ENCODE results near the gene GIT1.

Gene GIT1

DNA sequence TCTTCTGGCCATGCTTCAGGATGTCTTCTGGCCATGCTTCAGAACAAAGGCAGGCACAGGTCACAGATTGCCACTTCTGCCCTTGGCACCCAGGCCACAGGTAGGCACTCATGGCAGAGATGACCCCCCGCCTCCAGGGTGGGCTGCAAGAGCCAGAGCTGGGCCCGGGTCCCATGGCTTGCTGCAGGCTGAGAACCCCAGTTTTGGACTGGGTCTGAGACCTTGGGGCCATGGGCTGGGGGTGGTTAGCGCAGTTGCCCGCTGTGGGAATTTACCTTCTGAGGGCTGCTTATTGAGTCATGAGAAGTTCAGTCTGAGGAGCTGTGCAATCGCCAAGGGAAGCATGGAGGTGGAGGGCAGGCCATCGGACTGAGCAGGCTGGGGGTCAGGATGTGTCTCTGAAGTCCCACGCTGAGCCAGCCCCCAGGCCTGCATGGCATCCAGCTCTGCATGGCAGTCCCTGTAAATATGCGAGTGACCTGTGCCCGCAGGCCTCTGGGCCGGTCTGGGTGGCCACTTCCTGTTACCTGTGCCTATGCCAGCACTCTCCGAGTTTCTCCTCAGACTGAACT, 5.2 kb upstream of the GIT1 start:
- DNase-seq (ENCODE audit: low spot score), result no peak

GRCh38 chr17:29593591-29594518, 4.4 kb upstream of the GIT1 start:
- DNase-seq (ENCODE audit: low spot score), result peak; percentile 62

DNA sequence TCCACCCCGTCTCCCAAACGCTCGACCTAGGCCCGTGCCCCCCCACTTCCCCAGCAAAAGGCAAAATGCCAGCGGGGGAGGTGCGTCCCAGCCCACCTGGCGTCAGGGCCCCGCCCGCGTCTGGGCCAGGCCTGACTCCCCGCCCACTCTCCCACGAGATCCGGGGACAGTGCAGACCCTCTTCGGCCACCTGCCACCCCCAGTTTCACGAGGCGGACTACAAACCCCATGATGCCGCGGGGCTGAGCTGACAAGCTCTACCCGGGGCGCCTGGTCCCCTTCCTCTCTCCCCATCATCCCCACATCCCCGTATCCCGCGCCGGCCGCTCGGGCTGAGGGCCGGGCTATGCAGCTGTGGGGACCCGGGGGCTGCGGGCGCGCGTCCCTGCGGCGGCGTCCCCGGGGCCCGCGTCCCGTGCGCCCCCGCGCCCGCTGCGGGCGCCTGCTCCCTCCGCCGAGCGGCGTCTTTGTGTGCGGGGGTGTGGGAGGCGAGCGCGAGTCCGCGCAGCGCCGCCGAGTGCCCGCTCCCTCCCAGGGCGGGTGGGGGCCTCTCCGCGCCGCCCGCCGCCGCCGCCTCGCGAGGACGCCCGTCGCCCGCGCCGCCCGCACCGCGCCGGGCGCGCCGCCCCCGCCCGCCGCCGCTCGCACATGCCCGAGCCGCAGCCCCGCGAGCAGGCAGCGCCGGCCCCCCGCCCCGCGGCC, 3.6 kb upstream of the GIT1 start, which contains the start of gene ANKRD13B:
TSS of gene ANKRD13B (plus strand) at position 283 of the 702 bp plus-strand sequence. CDS start 490 bp downstream, outside the sequence.
- peak; percentile 77 for DNase-seq (ENCODE audit: low spot score)

- peak; percentile 83 for DNase-seq (ENCODE audit: low spot score)
Measured at GRCh38 chr17:29591737-29592608, 2.5 kb upstream of the GIT1 start.

- DNase-seq (ENCODE audit: low spot score), result peak; percentile 61
Measured at GRCh38 chr17:29591146-29591736, 1.8 kb upstream of the GIT1 start.

GRCh38 chr17:29590411-29591145, 1.1 kb upstream of the GIT1 start:
- DNase-seq (ENCODE audit: low spot score), result peak; percentile 55

GRCh38 chr17:29588562-29589411, 661 bp downstream of the GIT1 start:
- peak; percentile 64 for DNase-seq (ENCODE audit: low spot score)

DNA sequence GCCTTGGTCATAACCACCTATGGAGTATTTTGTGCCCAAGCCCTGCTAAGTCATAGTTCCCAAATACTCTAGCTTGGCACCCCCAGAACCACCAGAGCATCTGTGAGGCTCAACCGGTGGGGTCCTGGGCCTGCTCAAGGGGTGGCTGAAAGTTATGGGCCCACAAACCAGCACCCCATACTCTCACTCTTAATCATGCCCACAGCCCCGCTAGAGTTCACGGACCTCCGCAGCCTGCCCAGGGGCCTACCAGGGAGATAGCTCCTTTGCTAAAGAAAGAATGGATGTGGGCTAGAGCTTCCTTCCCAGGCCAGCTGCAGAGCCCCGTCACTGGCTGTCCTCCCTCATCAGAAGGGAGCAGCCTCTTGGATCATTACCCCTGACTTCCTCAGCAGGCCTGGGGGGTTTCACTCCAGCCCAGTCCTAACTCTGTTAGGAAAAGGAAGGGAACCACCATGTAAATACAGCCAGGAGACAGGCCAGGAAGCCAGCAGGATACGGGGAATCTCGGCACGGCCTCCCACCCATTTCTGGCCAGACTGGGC, 1.4 kb downstream of the GIT1 start:
- DNase-seq (ENCODE audit: low spot score), result no peak

GRCh38 chr17:29587591-29587990, 1.9 kb downstream of the GIT1 start:
- no peak for DNase-seq (ENCODE audit: low spot score)

- DNase-seq (ENCODE audit: low spot score), result no peak
Measured at GRCh38 chr17:29586676-29587469, 2.6 kb downstream of the GIT1 start.

DNA sequence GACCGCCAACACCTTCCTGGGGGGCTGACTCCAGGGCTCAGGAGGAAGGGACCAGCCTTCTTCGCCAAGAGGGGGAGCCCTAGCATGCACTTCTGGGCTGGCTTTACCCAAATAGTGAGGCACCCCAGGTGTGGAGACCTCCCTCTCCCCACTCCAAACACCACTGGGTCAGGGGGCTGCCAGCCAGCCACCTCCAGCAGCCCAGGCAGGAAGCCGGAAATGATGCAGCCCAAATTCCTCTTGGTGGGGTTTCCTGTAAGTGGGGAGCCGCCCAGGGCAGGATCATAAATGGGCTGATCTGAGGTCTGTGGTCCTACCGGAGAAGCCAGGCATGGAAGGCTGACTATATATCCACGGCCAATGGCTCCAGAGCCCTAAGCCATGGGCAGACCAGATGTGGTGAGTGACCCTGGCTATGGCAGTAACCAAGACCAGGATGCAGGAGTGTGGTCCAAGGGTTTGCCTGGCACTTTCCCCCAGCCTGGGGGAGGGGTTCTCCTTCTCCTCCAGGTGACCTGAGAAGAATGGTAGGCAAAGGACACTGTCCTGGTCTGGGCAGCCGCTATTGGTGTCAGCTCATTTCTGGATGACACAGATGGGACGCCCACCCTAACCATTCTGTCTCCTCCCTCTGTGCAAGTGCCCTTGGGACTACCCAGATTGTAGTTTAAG, 4.2 kb downstream of the GIT1 start:
- peak; percentile 49 for DNase-seq (ENCODE audit: low spot score)

DNA sequence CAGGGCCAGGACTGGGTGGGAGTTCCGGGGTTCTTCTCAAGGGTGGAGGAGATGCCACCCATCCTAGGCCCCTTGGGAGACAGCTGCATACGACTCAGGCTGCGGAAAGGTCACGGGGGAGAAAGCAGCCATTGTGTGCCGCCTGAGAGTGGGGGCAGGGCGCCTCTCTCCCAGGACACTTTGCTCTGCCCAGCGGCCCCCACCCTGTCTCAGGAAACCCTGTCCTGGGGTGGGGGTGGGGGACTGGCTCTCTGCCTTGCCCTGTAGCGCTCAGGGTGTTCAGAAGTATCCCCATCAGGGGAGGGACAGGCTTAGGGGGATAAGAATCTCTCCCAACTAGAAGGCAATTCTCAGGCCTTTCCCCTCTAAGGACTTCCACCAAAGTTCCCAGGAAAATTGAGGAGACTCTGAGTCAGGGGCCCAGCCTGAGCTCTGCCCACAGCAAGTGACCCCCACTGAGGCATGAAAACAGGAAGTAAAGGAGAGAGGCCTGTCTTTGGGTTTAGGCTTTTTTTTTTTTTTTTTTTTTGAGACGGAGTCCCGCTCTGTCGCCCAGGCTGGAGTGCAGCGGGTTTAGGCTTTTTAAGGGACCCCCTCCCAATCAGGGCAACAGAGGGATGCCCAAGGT, 4.9 kb downstream of the GIT1 start:
- peak; percentile 44 for DNase-seq (ENCODE audit: low spot score)

GRCh38 chr17:29583324-29584248, 5.9 kb downstream of the GIT1 start:
- DNase-seq (ENCODE audit: low spot score), result no peak

DNA sequence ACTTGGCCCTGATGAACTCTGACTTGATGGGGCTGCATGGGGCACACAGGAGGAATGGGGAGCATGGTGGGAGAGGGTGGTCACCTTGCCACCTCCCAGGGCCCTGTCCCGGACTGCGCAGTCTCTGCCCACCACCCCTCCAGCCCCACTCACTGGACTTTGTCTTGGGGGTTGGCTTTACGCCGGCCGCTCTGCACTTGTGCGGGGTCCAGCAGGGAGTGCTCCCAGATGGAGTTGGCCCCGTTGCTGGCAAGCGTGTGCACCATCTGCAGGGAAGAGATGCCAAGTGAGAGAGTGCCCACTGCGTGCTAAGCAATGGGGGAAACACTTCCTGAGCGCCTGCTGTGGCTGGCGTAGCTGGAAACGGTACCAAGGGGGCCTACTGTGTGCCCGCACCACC, 6.7 kb downstream of the GIT1 start:
- no peak for DNase-seq (ENCODE audit: low spot score)

DNA sequence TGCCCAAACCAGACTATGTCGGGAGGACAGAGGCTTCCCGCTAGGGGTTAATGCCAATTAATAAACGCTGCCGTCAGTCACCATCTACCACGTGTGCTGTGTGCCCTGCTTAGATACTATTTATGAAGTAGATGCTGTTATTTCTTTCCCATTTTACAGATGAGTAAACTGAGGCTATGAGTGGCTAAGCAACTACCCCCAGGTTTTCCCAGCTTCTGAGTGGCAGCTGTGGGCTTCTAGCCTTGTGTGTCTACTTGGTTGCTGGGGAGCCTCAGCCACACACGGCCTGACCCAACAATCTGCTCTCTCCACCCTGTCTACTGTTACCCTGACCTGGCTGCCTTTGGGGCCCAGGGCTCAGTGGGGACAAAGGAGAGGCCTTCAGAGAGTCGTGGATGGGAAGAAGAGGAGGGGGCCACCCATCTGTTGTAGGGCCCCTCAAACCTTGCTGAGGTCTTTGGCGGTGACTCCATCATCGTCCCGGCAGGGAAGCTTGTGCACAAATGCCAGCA, 7.1 kb downstream of the GIT1 start:
- no peak for DNase-seq (ENCODE audit: low spot score)

DNA sequence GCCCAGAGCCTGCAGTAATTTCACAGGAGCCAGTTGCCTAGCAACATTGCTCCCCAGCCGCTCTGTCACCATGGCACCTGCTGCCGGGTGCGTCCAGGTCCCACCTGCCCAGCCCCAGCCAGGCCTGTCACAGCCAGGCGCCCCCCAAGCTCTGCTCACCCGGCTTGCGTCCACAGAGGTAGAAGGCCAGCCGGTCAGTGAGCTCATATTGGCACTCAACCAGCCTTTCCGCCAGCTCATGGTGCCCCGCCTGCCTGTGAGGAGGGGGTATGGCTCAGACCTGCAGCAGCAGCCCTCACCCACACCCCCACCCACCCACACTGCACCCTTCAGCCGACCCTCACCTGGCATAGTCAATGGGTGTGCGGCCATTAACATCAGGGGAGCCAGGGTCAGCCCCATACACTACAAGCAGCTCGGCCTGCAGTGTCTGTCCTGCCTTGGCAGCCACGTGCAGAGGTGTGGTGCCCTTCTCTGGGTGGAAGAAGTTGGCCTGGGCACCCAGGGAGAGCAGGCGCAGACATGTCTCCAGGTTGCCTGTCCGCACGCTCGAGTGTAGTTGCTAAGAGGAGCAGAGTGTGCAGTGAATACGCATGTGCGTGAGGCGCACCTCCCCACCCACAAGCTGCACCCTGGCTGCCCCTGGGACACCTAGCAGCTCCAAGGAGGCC, 7.7 kb downstream of the GIT1 start:
- DNase-seq (ENCODE audit: low spot score), result no peak
